Transverse colon (tissue), 4 donors: ENCODE results near the gene TNS3. TPM values are rescaled to one million over a fixed set of nuclear protein-coding genes. Genes with fewer than 3 reads are reported as not detected.
A peak's percentile ranks its signal among the peaks of the same experiment; 100 is the strongest.

Source experiments
- DNase-seq: peaks from one replicate; pipeline ENCODE4 v3.0.0-alpha.2; 2019
- H3K27ac ChIP-seq, 4 donors: fragments of 200-600 bp; sonication (generic); 2 replicates each; pipeline ENCODE4 v1.5.1; 2016 to 2018; ENCODE audit warnings: inconsistent platforms in 4 of 4
- H3K27me3 ChIP-seq: fragments of 200-600 bp; sonication (generic); 2 replicates; pipeline ENCODE4 v1.5.1; 2017; ENCODE audit warnings: inconsistent platforms
- H3K36me3 ChIP-seq, 4 donors: fragments of 200-600 bp; sonication (generic); 2 replicates each; pipeline ENCODE4 v1.5.1; 2017 to 2019; ENCODE audit warnings: inconsistent platforms in 4 of 4
- H3K4me1 ChIP-seq, 4 donors: fragments of 200-600 bp; sonication (generic); 2 replicates each; pipeline ENCODE4 v1.5.1; 2017 to 2020; ENCODE audit warnings: inconsistent platforms in 4 of 4
- H3K4me3 ChIP-seq, 4 donors: fragments of 200-600 bp; sonication (generic); 1 replicate in 1 of 4; 2 replicates in 3 of 4; pipeline versions ENCODE4 v1.5.1 to v1.6.1; 2017 to 2019; ENCODE audit warnings: inconsistent platforms in 4 of 4
- H3K9me3 ChIP-seq, 2 donors: fragments of 200-600 bp; sonication (generic); 2 replicates each; pipeline ENCODE4 v1.5.1; 2017 to 2019; ENCODE audit warnings: inconsistent platforms in 2 of 2
- CTCF ChIP-seq, 5 experiments: fragments of 200-600 bp in 3 of 5; fragments of 450-650 bp in 2 of 5; sonication (generic) in 3 of 5; IDR thresholded peaks; 1 replicate in 2 of 5; 2 replicates in 3 of 5; pipeline ENCODE4 v1.5.1; 2016 to 2017; ENCODE audit warnings: antibody characterized with exemption in 5 of 5, inconsistent platforms in 3 of 5, mild to moderate bottlenecking in 2 of 5, moderate library complexity in 1 of 5
- EP300 ChIP-seq: sonication (generic); formaldehyde crosslinking; IDR thresholded peaks from one replicate; pipeline ENCODE4 v1.6.1; 2017; ENCODE audit warnings: antibody characterized with exemption, low read depth
- POLR2A ChIP-seq: fragments of 450-650 bp; IDR thresholded peaks from one replicate; pipeline ENCODE4 v1.6.1; 2016; ENCODE audit warnings: antibody characterized with exemption, mild to moderate bottlenecking, moderate library complexity
- POLR2AphosphoS5 ChIP-seq, 3 donors: sonication (generic); formaldehyde crosslinking; IDR thresholded peaks; one replicate each; pipeline ENCODE4 v1.6.1; 2016; ENCODE audit warnings: antibody characterized with exemption in 3 of 3
- WGBS, 2 donors: methylation state at CpG; one replicate each; pipeline ENCODE4 v1.1.5; 2018; ENCODE audit warnings: low coverage in 1 of 2; 5-methylcytosine and 5-hydroxymethylcytosine counted together
- in situ Hi-C, 4 donors: fragments of 200-750 bp; cut with MboI; loops; one replicate each; pipeline versions ENCODE4 v1.15.0 to v1.15.1; 2017; ENCODE audit warnings: low sequenced_read_pairs in 3 of 4, low pct_ligation_motif_present in 1 of 4, low pct_unique_long_range_greater_than_20kb in 1 of 4
- intact Hi-C: fragments of 100-400 bp; cut with DNase I; formaldehyde crosslinking; loops from one replicate; pipeline ENCODE4 v1.15.1; 2023; ENCODE audit warnings: low total_unique reads
- total RNA-seq, 4 donors: library from RNA; depleted of rRNA; stranded (reverse); fragments of >200 nt; gene quantifications; one replicate each; pipeline ENCODE4 v1.1.0, GENCODE V29; 2016

TNS3 gene
- total RNA-seq, 4 donors from 2014 or later = 58.5 to 104 (median 72.7) TPM

GRCh38 chr7:47338026-47338425, 243.9 kb downstream of the TNS3 start:
- peaks cover 6 to 19% (median 13%) of the 10 kb centered on the region in 4 donors for H3K4me1 ChIP-seq
- WGBS, 2 donors = 93 to 100% methylated on average over 1 of the region's 1 CpG
- H3K27ac ChIP-seq = no peak overlapping the region
- intact Hi-C loops = no loop called here
- peaks cover 0 to 8% (median 1%) of the 10 kb centered on the region in 4 donors for H3K36me3 ChIP-seq
- H3K9me3 ChIP-seq = no peaks in the 10 kb centered on the region
- in situ Hi-C loops = no loop called here
- DNase-seq = no peak
- H3K27me3 ChIP-seq = no peaks in the 10 kb centered on the region
- TF ChIP-seq POLR2A (no peak), EP300 (no peak), CTCF (IDR thresholded peaks at IDR 0.05) (no peak), POLR2AphosphoS5 (IDR thresholded peaks at IDR 0.05) (no peak)
- H3K4me3 ChIP-seq = no peak overlapping the region

- Histone ChIP-seq H3K4me3 (no peak overlapping the region), H3K9me3 (no peaks in the 10 kb centered on the region), H3K4me1 (peaks cover 6 to 21% (median 15%) of the 10 kb centered on the region in 4 donors), H3K36me3 (peaks cover 0 to 8% (median 1%) of the 10 kb centered on the region in 4 donors), H3K27me3 (no peaks in the 10 kb centered on the region), H3K27ac (no peak overlapping the region)
- in situ Hi-C loops = no loop called here
- 85 to 100% methylated on average over 1 to 3 of the region's 3 CpGs for WGBS, 2 donors
- TF ChIP-seq POLR2A (no peak), POLR2AphosphoS5 (IDR thresholded peaks at IDR 0.05) (no peak), CTCF (IDR thresholded peaks at IDR 0.05) (no peak), EP300 (no peak)
- intact Hi-C loops = no loop called here
- DNase-seq = no peak
Measured at GRCh38 chr7:47337531-47337930, 244.4 kb downstream of the TNS3 start.

GRCh38 chr7:47336472-47337425, 245.2 kb downstream of the TNS3 start:
- H3K9me3 ChIP-seq = no peaks in the 10 kb centered on the region
- H3K36me3 ChIP-seq = peaks cover 0 to 3% (median under 1%) of the 10 kb centered on the region in 4 donors
- 81 to 82% methylated on average over 10 to 12 of the region's 12 CpGs for WGBS, 2 donors
- in situ Hi-C loops (no loop called here), intact Hi-C loops (no loop called here)
- TF ChIP-seq POLR2A (no peak), POLR2AphosphoS5 (IDR thresholded peaks at IDR 0.05) (no peak), CTCF (IDR thresholded peaks at IDR 0.05) (no peak), EP300 (no peak)
- DNase-seq = no peak
- peaks cover 6 to 21% (median 16%) of the 10 kb centered on the region in 4 donors for H3K4me1 ChIP-seq
- no peaks in the 10 kb centered on the region for H3K27me3 ChIP-seq
- no peak overlapping the region for H3K4me3 ChIP-seq
- peak overlapping the region in 3 of 4 donors; percentile 3 to 45 (median 28) for H3K27ac ChIP-seq

- intact Hi-C loops (no loop called here), in situ Hi-C loops (no loop called here)
- DNase-seq = no peak
- no peak for TF ChIP-seq CTCF (IDR thresholded peaks at IDR 0.05)
- no peak for TF ChIP-seq POLR2AphosphoS5 (IDR thresholded peaks at IDR 0.05)
- TF ChIP-seq POLR2A = no peak
- no peaks in the 10 kb centered on the region for H3K27me3 ChIP-seq
- peak overlapping the region in 3 of 4 donors; percentile 28 to 45 (median 35) for H3K27ac ChIP-seq
- H3K36me3 ChIP-seq = no peaks in the 10 kb centered on the region
- WGBS, 2 donors = 58 to 90% methylated on average over 2 to 10 of the region's 10 CpGs
- H3K9me3 ChIP-seq = no peaks in the 10 kb centered on the region
- H3K4me1 ChIP-seq = peaks cover 6 to 21% (median 16%) of the 10 kb centered on the region in 4 donors
- H3K4me3 ChIP-seq = no peak overlapping the region
Measured at GRCh38 chr7:47335557-47336471, 246.1 kb downstream of the TNS3 start.
